GM19438 (cell line): ENCODE results near the gene SMAD6.

ENCODE experiments used
- ATAC-seq: cut with Tn5 transposase; IDR thresholded peaks from one replicate; pipeline ENCODE4 v1.9.1; 2021; ENCODE audit warnings: low read depth; ENCODE audit not compliant: unreplicated experiment

Gene SMAD6

GRCh38 chr15:66785637-66786036 is 83.6 kb downstream of the SMAD6 start:
- ATAC-seq: no peak

- no peak for ATAC-seq
Measured at GRCh38 chr15:66786222-66786621, 84.2 kb downstream of the SMAD6 start.

GRCh38 chr15:66786708-66787488 is 84.9 kb downstream of the SMAD6 start:
- no peak for ATAC-seq

- no peak for ATAC-seq
Measured at GRCh38 chr15:66787489-66787871, 85.4 kb downstream of the SMAD6 start.

GRCh38 chr15:66788024-66788423 is 86.0 kb downstream of the SMAD6 start:
- ATAC-seq: no peak

- ATAC-seq: no peak
Measured at GRCh38 chr15:66789029-66790025, 87.3 kb downstream of the SMAD6 start.

GRCh38 chr15:66795851-66796250 is 93.8 kb downstream of the SMAD6 start:
- ATAC-seq: no peak

GRCh38 chr15:66796343-66796742 is 94.3 kb downstream of the SMAD6 start:
- ATAC-seq: no peak

- ATAC-seq: no peak
Measured at GRCh38 chr15:66797921-66798320, 95.9 kb downstream of the SMAD6 start.

- ATAC-seq: no peak
Measured at GRCh38 chr15:66798426-66799061, 96.5 kb downstream of the SMAD6 start.

- ATAC-seq: no peak
Measured at GRCh38 chr15:66799242-66799641, 97.2 kb downstream of the SMAD6 start.

GRCh38 chr15:66800584-66801235 is 98.7 kb downstream of the SMAD6 start:
- no peak for ATAC-seq

- no peak for ATAC-seq
Measured at GRCh38 chr15:66801266-66801665, 99.2 kb downstream of the SMAD6 start.

- no peak for ATAC-seq
Measured at GRCh38 chr15:66802025-66803001, 100.3 kb downstream of the SMAD6 start.

- ATAC-seq: no peak
Measured at GRCh38 chr15:66803182-66803729, 101.2 kb downstream of the SMAD6 start.

- ATAC-seq: no peak
Measured at GRCh38 chr15:66803749-66804148, 101.7 kb downstream of the SMAD6 start.

GRCh38 chr15:66805202-66805885 is 103.3 kb downstream of the SMAD6 start:
- ATAC-seq: no peak

GRCh38 chr15:66808181-66808824 is 106.3 kb downstream of the SMAD6 start:
- no peak for ATAC-seq
